NCI-H187 (cell line): Measurements from ENCODE around the gene CDK19.
"Not testable (repeated sequence)": the region's sequence is repeated elsewhere in the genome, so short reads cannot be mapped to it uniquely, and the experiment has no call there.

ENCODE experiments used
- DNase-seq, 2 experiments: peaks; one replicate each; lab custom pipeline; 2025; lab: John Stamatoyannopoulos, UW

Gene CDK19

DNA sequence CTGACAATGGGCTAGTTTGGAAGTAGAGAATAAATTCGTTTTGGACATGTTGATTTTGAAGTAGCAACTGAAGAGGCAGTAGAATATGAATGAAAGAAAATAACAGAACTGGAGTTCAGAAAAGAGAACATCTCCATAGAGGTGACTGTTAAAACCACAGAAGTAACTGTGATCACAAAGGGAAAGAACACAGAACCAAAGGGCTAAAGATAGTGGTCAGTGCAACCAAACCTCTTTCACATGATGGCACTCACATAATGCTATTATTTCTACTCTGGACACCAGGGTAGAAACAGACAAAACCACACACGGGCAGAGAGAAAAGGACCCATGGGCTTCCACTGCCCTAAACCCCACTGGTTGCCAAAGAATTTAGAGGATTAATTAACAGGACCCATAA, 58.5 kb downstream of the CDK19 start:
- DNase-seq = no peak

DNA sequence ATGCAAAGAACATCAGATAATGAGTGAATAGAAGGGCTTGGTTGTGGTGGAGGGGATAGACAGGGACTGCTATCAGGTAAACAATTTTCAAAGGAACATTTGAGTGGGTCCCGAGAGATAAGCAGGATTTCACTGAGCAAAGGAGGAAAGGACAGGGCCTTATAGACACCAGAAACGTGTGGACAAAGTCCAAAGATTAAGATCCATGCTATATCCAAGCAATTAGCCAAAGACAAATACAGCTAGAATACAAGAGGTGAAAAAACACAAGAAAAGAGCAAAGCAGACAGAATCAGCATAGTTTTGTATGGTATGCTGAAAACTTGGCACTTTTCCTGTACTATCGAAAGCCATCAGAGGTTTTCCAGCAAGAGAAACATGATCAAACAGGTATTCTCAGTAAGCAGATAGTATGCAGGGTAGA, 59.8 kb downstream of the CDK19 start:
- DNase-seq = no peak

DNA sequence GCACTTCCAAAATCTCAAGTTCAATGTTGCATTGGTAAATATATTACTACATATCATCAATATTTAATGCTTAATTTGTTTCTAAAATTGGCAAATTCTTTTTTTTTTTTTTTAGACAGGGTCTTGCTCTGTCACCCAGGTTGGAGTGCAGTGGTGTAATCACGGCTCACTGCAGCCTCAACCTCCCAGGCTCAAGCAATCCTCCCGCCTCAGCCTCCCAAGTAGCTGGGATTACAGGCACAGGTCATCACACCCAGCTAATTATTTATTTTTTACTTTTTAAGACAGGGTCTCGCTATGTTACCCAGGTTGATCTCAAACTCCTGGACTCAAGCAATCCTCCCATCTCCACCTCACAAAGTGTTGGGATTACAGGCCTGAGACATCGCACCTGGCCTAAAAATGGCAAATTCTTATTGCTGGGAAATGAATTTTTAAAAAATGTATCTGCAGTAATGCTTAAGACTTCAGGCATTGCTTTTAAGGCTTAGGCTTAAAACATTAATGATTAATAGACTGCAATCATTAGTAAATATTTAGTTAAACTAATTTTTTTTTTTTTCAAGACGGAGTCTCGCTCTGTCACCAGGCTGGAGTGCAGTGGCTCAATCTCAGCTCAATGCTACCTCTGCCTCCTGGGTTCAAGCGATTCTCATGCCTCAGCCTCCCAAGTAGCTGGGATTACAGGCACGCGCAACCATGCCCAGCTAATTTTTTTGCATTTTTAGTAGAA, 61.2 kb downstream of the CDK19 start:
- DNase-seq = not testable (repeated sequence)

DNA sequence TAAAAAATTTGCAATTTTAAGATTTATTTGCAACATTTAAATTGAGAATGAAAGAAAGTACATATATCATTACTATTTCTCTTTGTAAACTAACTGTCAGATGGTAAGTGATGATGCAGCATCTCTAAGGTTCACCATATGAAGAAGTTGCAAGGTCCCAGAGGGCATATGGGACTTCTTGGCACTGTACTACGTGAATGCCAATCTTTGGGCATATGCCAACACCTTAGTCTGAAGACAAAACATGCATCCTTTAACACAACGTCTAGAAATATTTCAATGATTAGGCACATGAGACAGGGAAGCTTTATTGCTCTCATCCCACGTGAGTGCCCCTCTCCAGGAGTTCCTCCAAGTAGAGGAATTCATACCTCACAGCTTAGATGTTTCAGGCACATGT, 66.8 kb downstream of the CDK19 start:
- no peak for DNase-seq

DNA sequence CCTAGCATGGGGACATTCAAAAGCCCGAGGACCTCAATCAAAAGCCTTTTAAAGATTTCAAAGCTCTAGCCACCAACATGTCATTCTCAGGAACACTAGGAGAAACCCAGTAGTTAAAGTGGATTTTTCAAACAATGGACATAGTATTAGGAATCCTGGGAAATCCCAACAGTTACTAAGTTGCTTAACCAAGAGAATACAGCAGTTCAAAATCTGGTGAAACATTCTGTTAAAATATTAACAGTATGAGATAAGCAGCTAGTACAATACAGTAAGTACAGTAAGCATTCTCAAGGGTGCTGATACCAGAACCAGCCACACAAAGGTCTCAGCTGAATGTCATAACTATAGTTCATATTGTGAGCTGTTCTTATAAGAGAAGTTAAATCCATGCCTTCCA, 68.6 kb downstream of the CDK19 start:
- no peak for DNase-seq

DNA sequence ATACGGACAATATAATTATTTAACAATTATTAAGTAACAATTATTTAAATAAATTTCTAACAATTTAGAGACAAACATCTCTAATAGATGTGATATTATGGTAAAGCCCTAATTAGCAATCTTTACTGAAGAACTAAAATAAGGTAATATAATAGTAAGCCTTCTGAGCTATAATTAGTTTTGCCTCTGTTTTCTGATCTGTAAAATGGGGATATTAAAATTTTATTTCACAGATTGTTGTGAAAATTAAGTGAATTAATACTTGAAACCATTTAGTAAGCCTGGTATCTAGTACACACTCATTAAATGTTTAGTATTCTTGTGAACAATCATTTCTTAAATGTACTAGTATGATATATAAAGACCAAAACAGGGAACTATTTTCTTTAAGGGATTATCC, 70.3 kb downstream of the CDK19 start:
- DNase-seq = no peak

DNA sequence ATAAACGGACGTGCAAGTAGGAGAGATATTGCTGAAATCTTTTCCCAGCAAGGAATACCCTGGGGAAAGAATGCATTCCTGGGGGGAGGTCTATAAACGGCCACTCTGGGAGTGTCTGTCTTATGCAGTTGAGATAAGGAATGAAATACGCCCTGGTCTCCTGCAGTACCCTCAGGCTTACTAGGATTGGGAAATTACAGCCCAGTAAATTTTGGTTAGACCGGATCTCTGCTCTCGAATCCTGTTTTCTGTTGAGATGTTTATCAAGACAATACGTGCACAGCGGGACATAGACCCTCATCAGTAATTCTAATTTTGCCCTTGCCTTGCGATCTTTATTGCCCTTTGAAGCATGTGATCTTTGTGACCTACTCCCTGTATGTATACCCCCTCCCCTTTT, 72.7 kb downstream of the CDK19 start:
- DNase-seq = not testable (repeated sequence)

DNA sequence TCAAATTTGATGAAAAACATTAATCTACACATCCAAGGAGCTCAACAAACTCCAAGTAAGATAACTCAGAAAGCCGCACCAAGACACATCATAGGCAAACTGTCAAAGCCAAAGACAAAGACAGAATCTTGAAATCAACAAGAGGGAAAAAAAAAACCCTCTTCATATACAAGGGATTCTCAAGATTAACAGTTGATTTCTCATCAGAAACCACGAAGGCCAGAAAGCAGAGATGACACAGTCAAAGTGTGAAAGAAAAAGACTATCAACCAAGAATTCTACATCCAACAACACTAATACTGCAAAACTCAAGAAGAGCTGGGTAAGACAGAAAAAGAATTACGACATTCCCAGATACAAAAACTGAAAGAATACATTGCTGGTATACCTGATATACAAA, 73.8 kb downstream of the CDK19 start:
- no peak for DNase-seq

DNA sequence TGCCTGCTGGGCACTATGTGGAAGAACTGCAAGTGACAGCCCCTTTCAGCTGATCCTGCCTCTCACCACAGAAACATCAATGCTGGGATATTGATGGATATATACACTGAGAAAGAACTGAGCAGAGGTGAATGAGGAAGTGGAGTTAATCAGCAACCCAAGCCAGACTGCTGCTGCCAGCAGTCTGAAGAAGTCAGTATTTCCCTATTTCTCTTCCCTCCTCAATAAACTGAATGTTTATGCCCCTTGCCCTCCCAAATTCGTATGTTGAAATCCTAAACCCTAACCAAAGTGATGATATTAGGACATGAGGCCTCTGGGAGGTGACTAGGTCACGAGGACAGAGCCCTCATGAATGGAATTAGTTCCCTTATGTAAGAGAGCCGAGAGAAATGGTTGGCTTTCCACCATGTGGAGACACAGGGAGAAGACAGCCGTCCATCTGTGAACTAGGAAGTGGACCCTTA, 76.3 kb downstream of the CDK19 start:
- no peak for DNase-seq

DNA sequence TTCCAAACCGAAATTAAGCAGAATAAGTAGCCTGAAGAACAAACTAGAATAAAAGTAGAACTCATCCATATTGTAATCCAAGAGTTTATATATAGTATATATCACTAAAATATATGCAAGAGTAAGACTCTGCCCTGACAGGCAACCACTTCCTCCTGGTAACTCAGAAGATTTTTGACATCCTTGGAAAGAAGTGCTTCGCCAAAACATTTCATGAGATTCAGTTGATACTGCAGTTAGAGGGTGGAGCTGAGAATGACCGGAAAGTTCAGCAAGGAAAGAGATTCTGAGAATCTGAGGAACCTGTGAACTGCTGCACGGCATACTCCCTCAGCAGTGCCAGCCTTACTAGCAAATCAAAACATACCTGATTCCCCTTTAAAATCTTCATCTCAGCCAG, 79.6 kb downstream of the CDK19 start:
- DNase-seq = no peak

DNA sequence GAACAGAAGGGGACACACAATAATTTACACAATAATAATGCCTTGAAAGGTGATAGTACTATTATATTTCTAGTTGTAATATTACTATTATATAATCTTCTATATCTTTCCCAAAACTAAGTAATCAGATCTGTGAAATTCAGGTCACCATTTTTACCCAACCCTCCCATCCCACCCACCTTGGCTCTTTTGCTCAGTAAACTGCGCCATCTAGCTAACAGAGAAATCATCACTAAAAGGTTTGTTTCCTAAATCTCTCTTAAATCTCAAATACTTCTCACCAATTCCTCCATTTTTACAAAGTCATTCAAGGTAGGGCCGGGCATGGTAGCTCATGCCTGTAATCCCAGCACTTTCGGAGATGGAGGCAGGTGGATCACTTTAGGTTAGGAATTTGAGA, 83.4 kb downstream of the CDK19 start:
- DNase-seq = no peak

DNA sequence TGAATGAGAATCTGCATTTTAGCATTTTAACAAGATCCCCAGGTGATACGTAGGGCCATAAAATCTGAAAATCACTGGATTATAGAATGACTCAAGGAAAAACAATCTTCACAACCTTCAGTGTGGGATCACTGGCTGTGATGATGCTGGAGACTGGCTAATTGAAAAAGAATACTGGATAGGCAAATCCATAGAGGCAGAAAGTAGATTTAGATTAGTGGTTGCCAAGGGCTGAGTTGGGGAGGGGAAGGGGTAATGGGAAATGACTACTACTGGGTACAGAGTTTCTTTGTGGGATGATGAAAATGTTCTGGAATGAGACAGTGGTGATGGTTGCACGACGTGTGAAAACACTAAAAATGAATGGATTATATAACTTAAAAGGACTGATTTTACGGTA, 84.1 kb downstream of the CDK19 start:
- DNase-seq = no peak

DNA sequence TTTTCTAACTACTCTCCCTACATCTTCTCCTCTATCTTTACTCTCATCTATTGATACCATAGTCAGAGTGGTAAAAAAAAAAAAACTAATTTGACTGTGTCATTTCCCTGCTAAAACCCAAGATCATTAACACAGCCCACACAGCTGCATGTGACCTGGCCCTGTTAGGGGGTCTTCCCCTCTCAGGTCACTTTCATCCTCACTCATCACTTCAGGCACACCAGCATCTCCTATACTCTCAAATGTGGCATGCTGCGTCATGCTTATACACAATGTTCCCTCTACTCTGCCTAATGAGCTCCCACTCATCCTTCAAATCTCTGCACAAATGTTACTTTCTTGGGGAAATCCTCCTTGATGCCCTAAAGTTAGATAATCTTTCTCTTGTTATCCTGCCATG, 86.8 kb downstream of the CDK19 start:
- no peak for DNase-seq

DNA sequence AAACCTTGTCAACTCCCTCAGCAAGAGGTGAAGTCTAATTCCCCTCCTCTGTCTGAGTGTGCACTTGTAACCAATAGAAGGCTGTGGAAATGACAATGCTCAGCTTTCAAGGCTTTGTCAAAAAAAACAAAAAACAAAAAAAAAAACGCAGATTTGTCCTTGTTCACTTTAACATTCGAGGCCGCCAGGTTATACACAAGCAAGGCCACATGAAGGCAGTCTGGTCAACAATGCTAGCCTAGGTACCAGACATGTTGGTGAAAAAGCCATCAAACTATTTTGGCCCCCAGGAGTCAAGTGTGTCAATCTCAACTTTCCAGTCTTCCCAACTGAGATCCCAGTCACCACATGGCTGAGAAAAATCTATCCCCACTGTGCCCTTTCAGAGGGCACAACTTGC, 92.3 kb downstream of the CDK19 start:
- DNase-seq = no peak

DNA sequence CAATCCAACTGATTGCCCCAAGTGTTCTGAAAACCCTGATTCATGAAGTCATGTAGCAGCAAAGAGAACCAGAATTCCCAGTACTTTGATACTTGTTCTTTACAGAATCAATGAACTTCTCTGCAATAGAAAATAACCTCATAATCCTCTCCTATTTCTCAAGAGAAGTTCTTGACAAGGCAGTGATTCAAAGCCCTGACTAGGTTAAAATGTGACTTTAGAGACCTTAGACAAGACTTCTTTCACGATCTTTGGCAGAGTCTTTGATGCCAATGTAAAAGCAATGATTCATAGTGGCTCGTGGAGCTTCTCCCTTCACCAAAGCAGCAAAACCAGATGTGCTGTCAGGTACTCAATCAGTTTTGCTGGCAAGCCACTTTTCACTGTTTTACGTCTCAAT, 95.2 kb downstream of the CDK19 start:
- DNase-seq = no peak

DNA sequence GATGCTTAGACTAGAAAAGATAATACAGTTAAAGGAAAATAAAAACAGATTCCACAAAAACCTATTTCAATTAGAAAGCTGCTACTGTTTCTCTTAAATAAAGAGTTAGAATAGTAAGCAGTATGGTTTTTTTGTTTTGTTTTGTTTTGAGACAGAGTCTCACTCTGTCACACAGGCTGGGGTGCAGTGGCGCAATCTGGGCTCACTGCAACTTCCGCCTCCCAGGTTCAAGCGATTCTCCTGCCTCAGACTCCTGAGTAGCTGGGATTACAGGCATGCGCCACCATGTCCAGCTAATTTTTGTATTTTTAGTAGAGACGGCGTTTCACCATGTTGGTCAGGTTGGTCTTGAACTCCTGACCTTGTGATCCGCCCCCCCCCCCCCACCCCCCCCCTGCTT, 95.7 kb downstream of the CDK19 start:
- not testable (repeated sequence) for DNase-seq

DNA sequence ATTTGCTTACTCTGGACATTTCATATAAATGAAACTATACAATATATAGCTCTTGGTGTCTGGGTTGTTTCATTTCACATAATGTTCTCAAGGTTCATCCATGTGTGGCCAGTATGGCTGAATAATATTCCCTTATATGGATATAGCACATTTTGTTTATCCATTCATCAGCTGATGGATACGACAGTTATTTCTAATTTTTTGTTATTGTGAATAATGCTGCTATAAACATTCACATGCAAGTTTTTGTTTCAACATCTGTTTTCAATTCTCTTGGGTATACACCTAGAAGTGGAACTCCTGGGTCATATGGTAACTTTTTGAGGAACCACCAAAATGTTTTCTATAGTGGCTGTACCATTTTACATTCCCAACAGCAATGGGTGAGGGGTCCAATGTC, 101.1 kb downstream of the CDK19 start:
- DNase-seq = no peak

DNA sequence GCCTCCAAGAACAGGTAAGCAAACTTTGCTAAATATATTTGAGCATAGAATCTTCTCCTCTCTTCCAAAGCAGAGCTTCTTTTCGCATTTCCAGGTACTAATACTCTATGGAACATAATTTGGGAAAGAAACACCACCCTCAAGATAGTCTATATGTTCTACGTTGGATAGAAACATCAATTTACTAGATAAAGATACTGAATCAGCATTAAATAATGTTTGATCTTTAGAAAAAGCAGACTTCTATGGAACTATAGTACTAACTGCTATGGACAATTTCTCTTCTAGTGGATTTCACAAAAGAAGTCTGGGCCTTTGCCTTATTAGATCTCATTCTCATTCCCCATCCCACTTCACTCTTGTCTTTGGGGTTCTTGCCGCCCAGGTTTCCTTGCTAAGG, 103.0 kb downstream of the CDK19 start:
- DNase-seq = no peak

DNA sequence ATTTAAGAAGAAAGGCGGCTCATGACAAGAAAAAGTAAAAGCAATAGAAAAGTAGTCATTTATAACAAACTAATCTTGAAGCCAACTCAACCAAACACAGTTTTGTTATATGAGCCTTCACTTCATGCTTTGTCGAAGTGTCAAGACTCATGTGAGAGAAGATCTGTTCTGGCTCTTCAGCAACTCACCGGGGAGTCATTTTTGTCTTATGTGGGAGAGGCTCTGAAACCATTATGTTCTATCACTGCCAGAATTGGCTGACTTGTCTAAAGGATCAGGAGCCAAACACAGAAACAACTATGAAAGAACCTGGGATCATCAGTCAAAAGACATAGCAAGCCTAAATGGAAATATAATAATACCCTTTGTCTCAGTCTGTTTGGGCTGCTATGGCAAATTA, 105.2 kb downstream of the CDK19 start:
- no peak for DNase-seq

DNA sequence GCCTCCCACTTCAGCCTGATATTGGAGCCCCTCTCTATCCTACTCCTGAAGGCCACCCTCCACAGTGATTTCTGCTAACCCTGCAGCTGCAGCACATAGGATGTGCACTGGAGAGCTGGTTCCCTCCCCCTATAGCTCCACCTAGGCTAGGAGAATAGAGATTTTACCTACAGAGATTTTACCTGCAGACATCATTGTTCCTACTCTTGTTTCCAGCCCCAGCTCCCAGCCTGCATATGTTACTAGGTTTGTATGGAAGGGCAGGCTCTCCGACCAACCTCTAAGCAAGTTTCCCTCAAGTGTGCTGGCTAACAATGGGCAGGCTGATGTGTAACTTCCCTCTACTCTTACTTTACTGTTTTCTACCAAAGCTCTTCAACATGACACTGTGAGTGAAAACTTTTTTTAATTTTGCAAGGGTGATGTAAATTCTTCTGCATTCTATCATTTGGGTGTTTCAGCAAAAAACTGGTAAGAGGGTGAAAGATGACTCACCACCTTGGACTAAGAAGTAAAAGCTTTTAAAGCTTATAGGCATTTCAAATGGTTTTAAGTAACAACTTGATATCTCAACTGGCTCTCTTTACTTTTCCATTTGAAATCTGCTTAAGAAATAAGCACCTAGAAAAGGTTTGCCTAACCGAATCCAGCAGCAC, 106.8 kb downstream of the CDK19 start:
- DNase-seq = no peak

DNA sequence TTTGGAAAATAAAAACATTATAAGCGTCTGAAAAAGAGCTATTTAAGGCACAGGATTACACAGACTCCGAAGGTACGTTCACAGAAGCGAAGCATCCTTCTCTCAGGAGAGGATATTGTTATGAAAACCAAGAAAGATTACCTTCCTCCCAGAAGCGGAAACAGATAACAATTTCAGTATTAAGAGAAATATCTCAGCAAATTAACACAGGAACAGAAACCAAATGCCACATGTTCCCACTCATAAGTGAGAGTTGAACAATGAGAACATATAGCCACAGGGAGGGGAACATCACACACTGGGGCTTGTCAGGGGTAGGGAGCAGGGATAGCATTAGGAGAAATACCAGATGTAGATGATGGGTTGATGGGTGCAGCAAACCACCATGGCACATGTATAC, 109.7 kb downstream of the CDK19 start:
- DNase-seq = no peak

DNA sequence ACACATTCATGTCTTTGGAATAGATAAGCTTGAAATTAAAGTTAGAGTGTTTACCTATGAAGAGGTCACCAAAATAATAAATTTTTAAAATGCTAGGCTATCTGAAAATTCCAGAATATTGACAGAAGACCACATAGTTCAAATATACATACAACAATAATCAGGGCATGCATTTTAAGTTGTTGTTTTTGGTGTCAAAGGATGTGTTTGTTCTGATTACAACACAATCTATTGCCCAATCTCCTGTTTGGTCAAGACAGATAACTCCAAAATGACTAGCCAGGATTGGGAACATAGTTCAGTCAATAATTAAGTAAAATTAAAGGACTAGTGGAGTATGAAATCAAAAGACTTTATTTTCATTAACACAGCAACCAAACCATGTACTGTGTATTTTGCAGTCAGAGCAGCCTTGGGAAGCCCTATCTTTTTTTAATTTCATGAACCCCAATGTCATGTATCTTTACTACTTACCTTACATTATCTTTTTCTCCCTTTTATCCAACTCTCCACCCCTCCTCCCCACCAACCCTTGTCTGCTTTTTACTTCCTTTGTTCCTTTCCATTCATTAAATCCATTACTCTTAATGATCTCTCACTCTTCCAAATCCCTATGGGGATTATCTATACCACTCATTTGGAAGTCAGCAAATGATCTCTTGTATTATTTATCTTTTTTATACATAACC, 111.2 kb downstream of the CDK19 start:
- no peak for DNase-seq
